Transverse colon (tissue), 4 donors: ENCODE data around the gene C12orf60. TPM values are rescaled to one million over a fixed set of nuclear protein-coding genes. Genes with fewer than 3 reads are reported as not detected.
A peak's percentile ranks its signal among the peaks of the same experiment; 100 is the strongest.

Experiments used
- DNase-seq: peaks from one replicate; pipeline ENCODE4 v3.0.0-alpha.2; 2019
- H3K27ac ChIP-seq, 4 donors: fragments of 200-600 bp; sonication (generic); 2 replicates each; pipeline ENCODE4 v1.5.1; 2016 to 2018; ENCODE audit warnings: inconsistent platforms in 4 of 4
- H3K27me3 ChIP-seq: fragments of 200-600 bp; sonication (generic); 2 replicates; pipeline ENCODE4 v1.5.1; 2017; ENCODE audit warnings: inconsistent platforms
- H3K36me3 ChIP-seq, 4 donors: fragments of 200-600 bp; sonication (generic); 2 replicates each; pipeline ENCODE4 v1.5.1; 2017 to 2019; ENCODE audit warnings: inconsistent platforms in 4 of 4
- H3K4me1 ChIP-seq, 4 donors: fragments of 200-600 bp; sonication (generic); 2 replicates each; pipeline ENCODE4 v1.5.1; 2017 to 2020; ENCODE audit warnings: inconsistent platforms in 4 of 4
- H3K4me3 ChIP-seq, 4 donors: fragments of 200-600 bp; sonication (generic); 1 replicate in 1 of 4; 2 replicates in 3 of 4; pipeline versions ENCODE4 v1.5.1 to v1.6.1; 2017 to 2019; ENCODE audit warnings: inconsistent platforms in 4 of 4
- H3K9me3 ChIP-seq, 2 donors: fragments of 200-600 bp; sonication (generic); 2 replicates each; pipeline ENCODE4 v1.5.1; 2017 to 2019; ENCODE audit warnings: inconsistent platforms in 2 of 2
- CTCF ChIP-seq, 5 experiments: fragments of 200-600 bp in 3 of 5; fragments of 450-650 bp in 2 of 5; sonication (generic) in 3 of 5; IDR thresholded peaks; 1 replicate in 2 of 5; 2 replicates in 3 of 5; pipeline ENCODE4 v1.5.1; 2016 to 2017; ENCODE audit warnings: antibody characterized with exemption in 5 of 5, inconsistent platforms in 3 of 5, mild to moderate bottlenecking in 2 of 5, moderate library complexity in 1 of 5
- EP300 ChIP-seq: sonication (generic); formaldehyde crosslinking; IDR thresholded peaks from one replicate; pipeline ENCODE4 v1.6.1; 2017; ENCODE audit warnings: antibody characterized with exemption, low read depth
- POLR2A ChIP-seq: fragments of 450-650 bp; IDR thresholded peaks from one replicate; pipeline ENCODE4 v1.6.1; 2016; ENCODE audit warnings: antibody characterized with exemption, mild to moderate bottlenecking, moderate library complexity
- POLR2AphosphoS5 ChIP-seq, 3 donors: sonication (generic); formaldehyde crosslinking; IDR thresholded peaks; one replicate each; pipeline ENCODE4 v1.6.1; 2016; ENCODE audit warnings: antibody characterized with exemption in 3 of 3
- WGBS, 2 donors: methylation state at CpG; one replicate each; pipeline ENCODE4 v1.1.5; 2018; ENCODE audit warnings: low coverage in 1 of 2; 5-methylcytosine and 5-hydroxymethylcytosine counted together
- in situ Hi-C, 4 donors: fragments of 200-750 bp; cut with MboI; loops; one replicate each; pipeline versions ENCODE4 v1.15.0 to v1.15.1; 2017; ENCODE audit warnings: low sequenced_read_pairs in 3 of 4, low pct_ligation_motif_present in 1 of 4, low pct_unique_long_range_greater_than_20kb in 1 of 4
- intact Hi-C: fragments of 100-400 bp; cut with DNase I; formaldehyde crosslinking; loops from one replicate; pipeline ENCODE4 v1.15.1; 2023; ENCODE audit warnings: low total_unique reads
- total RNA-seq, 4 donors: library from RNA; depleted of rRNA; stranded (reverse); fragments of >200 nt; gene quantifications; one replicate each; pipeline ENCODE4 v1.1.0, GENCODE V29; 2016

Gene C12orf60
- total RNA-seq, 4 donors from 2014 or later = 0.55 to 0.95 TPM; not detected in 2

- in situ Hi-C loops (no loop called here), intact Hi-C loops (no loop called here)
- H3K36me3 ChIP-seq = peaks cover 0 to 6% (median 2%) of the 10 kb centered on the region in 4 donors
- no peak overlapping the region for H3K27ac ChIP-seq
- peaks cover 2 to 28% (median 13%) of the 10 kb centered on the region in 4 donors for H3K4me1 ChIP-seq
- TF ChIP-seq EP300 = no peak
- TF ChIP-seq POLR2AphosphoS5 (IDR thresholded peaks at IDR 0.05) = no peak
- TF ChIP-seq POLR2A = no peak
- TF ChIP-seq CTCF (IDR thresholded peaks at IDR 0.05) = no peak
- no peak for DNase-seq
- 71 to 90% methylated on average over 1 to 3 of the region's 3 CpGs for WGBS, 2 donors
- no peaks in the 10 kb centered on the region for H3K9me3 ChIP-seq
- H3K27me3 ChIP-seq = no peaks in the 10 kb centered on the region
- no peak overlapping the region for H3K4me3 ChIP-seq
Observed at GRCh38 chr12:14766649-14767215, 36.7 kb upstream of the C12orf60 start.

GRCh38 chr12:14767617-14768016, 35.9 kb upstream of the C12orf60 start:
- Histone ChIP-seq H3K4me1 (peaks cover 2 to 27% (median 14%) of the 10 kb centered on the region in 4 donors), H3K36me3 (peaks cover 0 to 6% (median 1%) of the 10 kb centered on the region in 4 donors), H3K27me3 (no peaks in the 10 kb centered on the region), H3K27ac (no peak overlapping the region), H3K9me3 (no peaks in the 10 kb centered on the region), H3K4me3 (peak overlapping the region in 1 of 4 donors; percentile 82)
- TF ChIP-seq EP300 = no peak
- no peak for TF ChIP-seq POLR2A
- no peak for TF ChIP-seq CTCF (IDR thresholded peaks at IDR 0.05)
- TF ChIP-seq POLR2AphosphoS5 (IDR thresholded peaks at IDR 0.05) = no peak
- intact Hi-C loops (no loop called here), in situ Hi-C loops (no loop called here)
- 79 to 100% methylated on average over 1 of the region's 1 CpG for WGBS, 2 donors
- DNase-seq = no peak

- Histone ChIP-seq H3K4me1 (peaks cover under 1 to 31% (median 17%) of the 10 kb centered on the region in 4 donors), H3K4me3 (peak overlapping the region; percentile 50 to 96 (median 77)), H3K9me3 (no peaks in the 10 kb centered on the region), H3K27ac (peak overlapping the region; percentile 95 to 99 (median 98)), H3K36me3 (peaks cover 0 to 6% (median 0%) of the 10 kb centered on the region in 4 donors), H3K27me3 (no peaks in the 10 kb centered on the region)
- TF ChIP-seq POLR2A = no peak
- TF ChIP-seq EP300 = no peak
- TF ChIP-seq CTCF (IDR thresholded peaks at IDR 0.05) = no peak
- TF ChIP-seq POLR2AphosphoS5 (IDR thresholded peaks at IDR 0.05) = no peak
- intact Hi-C loops = no loop called here
- DNase-seq = peak; percentile 29
- 26 to 31% methylated on average over 13 to 15 of the region's 16 CpGs for WGBS, 2 donors
- in situ Hi-C loops = no loop called here
Observed at GRCh38 chr12:14768823-14769405, 34.6 kb upstream of the C12orf60 start.

- DNase-seq = peak; percentile 51
- intact Hi-C loops (no loop called here), in situ Hi-C loops (no loop called here)
- Histone ChIP-seq H3K27me3 (no peaks in the 10 kb centered on the region), H3K4me3 (peak overlapping the region; percentile 50 to 96 (median 77)), H3K9me3 (no peaks in the 10 kb centered on the region), H3K36me3 (peaks cover 0 to 6% (median 0%) of the 10 kb centered on the region in 4 donors), H3K4me1 (peaks cover 0 to 31% (median 17%) of the 10 kb centered on the region in 4 donors), H3K27ac (peak overlapping the region; percentile 95 to 99 (median 98))
- TF ChIP-seq CTCF (IDR thresholded peaks at IDR 0.05) (no peak), POLR2AphosphoS5 (IDR thresholded peaks at IDR 0.05) (no peak), EP300 (no peak)
- 2 to 5% methylated on average over 4 to 26 of the region's 26 CpGs for WGBS, 2 donors
Observed at GRCh38 chr12:14769466-14769968, 34.0 kb upstream of the C12orf60 start.
